ENCODE results near the gene FLYWCH2.
A peak's percentile ranks its signal among the peaks of the same experiment; 100 is the strongest.

The FLYWCH2 gene

DNA sequence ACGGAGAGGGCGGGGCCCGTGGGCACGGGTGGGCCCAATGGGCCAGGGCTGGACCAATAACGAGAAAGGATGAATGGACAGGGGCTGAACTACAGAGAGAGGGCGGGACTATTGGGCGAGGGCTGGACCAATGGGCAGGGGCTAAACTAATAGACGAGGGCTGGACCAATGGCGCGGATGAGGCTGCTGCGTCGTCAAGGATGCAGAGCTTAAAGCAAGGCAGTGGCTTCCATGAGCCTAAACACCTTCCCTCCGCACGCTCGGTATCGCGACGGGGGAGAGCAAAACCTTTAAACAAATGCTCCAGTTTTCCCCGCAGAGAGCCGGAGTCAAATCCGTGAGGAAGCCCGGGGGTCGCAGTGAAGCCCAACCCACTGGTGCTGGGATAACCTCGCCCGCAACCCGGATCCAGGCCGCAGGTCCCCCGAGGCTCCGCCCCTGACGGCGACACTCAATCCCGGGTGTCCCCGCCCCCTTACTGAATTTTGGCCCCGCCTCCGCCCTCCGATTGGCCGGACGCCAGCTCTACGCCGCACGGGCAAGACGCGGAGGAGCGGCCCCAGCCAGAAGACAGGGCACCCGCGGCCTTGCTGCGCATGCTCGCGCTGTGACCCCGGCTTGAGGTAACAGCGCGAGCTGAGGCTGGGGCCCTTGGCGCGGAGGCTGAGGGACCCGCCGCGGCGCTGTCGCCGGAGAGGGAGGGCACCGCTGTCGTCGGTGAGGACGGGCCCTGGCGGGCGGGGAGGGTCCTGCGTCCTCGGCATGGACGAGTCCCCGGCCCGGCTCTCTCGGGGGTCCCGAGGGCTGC lies at the start of gene FLYWCH2:
TSS of gene FLYWCH2 (plus strand) at position 566 of the 808 bp plus-strand sequence. CDS start 13,235 bp downstream, outside the sequence.
- Mint-ChIP-seq H3K4me3 (peak within 1 kb of the TSS; percentile 91 to 95 (median 95)), H3K27ac (peak within 1 kb of the TSS; percentile 75 to 97 (median 97)), H3K27me3 (ENCODE audit: low read depth) (peaks cover 12% of the 10 kb centered on the region), H3K9me3 (no peaks in the 10 kb centered on the region), H3K4me1 (peaks cover 7% of the 10 kb centered on the region), H3K36me3 (ENCODE audit: low read depth) (peaks cover 3% of the 10 kb centered on the region)
- TF ChIP-seq CTCF (IDR thresholded peaks at IDR 0.05; ENCODE audit: unreplicated experiment in 3 of 3): peak in 1 of 3 experiments; percentile 16

DNA sequence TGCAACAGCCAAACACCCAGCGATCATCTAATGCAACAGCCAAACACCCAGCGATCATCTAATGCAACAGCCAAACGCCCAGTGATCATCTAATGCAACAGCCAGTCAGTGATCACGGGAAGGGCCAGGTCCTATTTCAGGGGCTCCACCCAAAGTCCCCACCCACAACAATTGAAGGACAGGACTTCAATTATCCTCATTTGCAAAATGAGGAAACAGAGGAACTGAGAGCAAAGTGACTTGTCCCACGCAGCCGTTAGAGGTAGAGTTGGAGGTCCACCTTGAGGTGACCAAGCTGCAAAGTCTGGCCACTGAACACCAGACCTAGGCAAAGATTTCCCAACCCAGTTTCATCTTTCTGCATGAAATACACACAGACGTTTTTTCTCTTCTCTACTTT lies 49.2 kb upstream of the FLYWCH2 start:
- no peaks in the 10 kb centered on the region for H3K9me3 Mint-ChIP-seq
- no peak for TF ChIP-seq CTCF (IDR thresholded peaks at IDR 0.05; ENCODE audit: unreplicated experiment in 3 of 3)
- no peaks in the 10 kb centered on the region for H3K36me3 Mint-ChIP-seq (ENCODE audit: low read depth)
- H3K4me1 Mint-ChIP-seq: no peaks in the 10 kb centered on the region
- no peak overlapping the region for H3K27ac Mint-ChIP-seq
- H3K4me3 Mint-ChIP-seq: no peak overlapping the region
- H3K27me3 Mint-ChIP-seq (ENCODE audit: low read depth): peaks cover 31% of the 10 kb centered on the region

GRCh38 chr16:2834968-2835367 lies 48.0 kb upstream of the FLYWCH2 start:
- Mint-ChIP-seq H3K4me1 (no peaks in the 10 kb centered on the region), H3K4me3 (no peak overlapping the region), H3K27me3 (ENCODE audit: low read depth) (peaks cover 36% of the 10 kb centered on the region), H3K9me3 (no peaks in the 10 kb centered on the region), H3K27ac (no peak overlapping the region), H3K36me3 (ENCODE audit: low read depth) (no peaks in the 10 kb centered on the region)
- no peak for TF ChIP-seq CTCF (IDR thresholded peaks at IDR 0.05; ENCODE audit: unreplicated experiment in 3 of 3)

DNA sequence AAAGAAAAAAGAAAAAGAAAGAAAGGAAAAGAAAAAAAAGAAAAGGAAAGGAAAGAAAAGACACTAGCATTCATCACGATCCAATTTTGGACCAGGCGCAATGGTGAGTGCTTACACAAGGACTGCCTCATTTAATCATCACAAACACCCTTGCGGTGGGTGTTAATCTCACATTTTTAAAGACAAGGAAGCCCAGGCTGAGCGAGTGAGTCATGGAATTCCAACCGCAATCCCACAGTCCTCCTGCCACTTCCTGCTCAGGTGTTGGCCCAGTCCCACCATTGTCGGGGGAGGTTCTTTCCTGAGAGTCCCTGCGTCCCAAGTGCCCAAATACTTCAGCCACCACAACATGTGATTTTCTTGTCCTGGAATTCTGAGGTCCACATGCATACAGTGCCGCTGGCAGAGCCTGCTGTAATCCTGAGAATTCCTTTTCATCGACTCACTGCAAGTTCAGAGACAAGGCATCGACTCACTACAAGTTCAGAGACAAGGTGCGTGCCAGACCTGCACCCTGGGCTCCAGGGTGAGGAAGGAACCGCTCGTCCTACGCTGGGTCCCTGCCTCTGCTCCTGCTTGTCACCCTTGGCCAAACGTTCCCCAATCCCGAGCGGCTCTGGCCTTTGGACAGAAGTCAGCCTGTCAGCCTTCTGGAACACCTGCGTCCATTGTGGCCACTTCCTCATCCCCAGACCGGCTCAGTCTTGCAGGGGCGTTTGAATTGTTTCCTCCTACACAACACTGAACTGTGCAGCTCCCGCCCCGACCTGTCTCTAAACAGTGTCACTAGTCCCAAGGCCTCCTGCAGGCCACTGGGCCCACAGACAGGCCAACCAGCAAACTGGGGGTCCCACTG lies 47.1 kb upstream of the FLYWCH2 start:
- no peaks in the 10 kb centered on the region for H3K9me3 Mint-ChIP-seq
- H3K4me3 Mint-ChIP-seq: no peak overlapping the region
- no peak for TF ChIP-seq CTCF (IDR thresholded peaks at IDR 0.05; ENCODE audit: unreplicated experiment in 3 of 3)
- H3K27me3 Mint-ChIP-seq (ENCODE audit: low read depth): peaks cover 40% of the 10 kb centered on the region
- no peaks in the 10 kb centered on the region for H3K36me3 Mint-ChIP-seq (ENCODE audit: low read depth)
- H3K4me1 Mint-ChIP-seq: no peaks in the 10 kb centered on the region
- H3K27ac Mint-ChIP-seq: no peak overlapping the region

DNA sequence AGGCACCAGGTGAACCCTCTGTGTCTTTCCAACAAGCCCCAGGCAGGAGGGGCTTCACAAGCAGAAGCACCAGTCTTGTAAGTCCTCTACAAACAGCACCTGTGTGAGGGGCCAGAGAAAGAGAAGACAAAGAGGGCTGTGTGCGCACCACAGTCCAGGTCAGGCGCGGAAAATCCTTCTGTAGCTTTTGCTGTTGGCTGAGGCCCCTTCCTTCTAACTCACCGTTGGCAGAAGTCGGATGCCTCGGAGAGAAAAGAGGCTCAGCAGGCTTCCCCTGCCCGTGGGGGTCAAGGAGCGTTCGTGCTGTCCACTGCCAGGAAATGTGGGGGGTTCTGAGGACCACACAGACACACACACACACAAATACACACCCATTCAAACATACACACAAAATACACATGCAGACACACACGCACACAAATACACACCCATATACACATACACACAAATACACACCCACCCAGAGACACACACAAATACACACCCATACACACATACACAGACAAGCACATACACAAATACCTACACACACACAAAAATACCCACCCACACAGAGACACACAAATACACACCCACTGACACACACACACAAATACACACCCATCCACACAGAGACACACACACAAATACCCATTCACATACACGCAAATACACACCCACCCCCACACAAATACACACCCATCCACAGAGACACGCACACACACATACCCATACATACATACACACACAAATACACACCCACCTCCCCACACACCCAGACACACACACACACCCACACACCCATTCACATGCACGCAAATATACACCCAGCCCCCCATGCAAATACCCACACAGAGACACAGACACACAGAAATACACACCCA lies 46.1 kb upstream of the FLYWCH2 start:
- no peaks in the 10 kb centered on the region for H3K9me3 Mint-ChIP-seq
- H3K27ac Mint-ChIP-seq: peak overlapping the region in 1 of 3 experiments; percentile 4

More for the DNA sequence above, 46.1 kb upstream of the FLYWCH2 start:
- Mint-ChIP-seq H3K4me1 (no peaks in the 10 kb centered on the region), H3K36me3 (ENCODE audit: low read depth) (no peaks in the 10 kb centered on the region), H3K27me3 (ENCODE audit: low read depth) (peaks cover 40% of the 10 kb centered on the region), H3K4me3 (no peak overlapping the region)
- TF ChIP-seq CTCF (IDR thresholded peaks at IDR 0.05; ENCODE audit: unreplicated experiment in 3 of 3): no peak

All from nephron (organoid).